Stimulated activated CD4-positive, alpha-beta T cell treated with anti-CD3 and anti-CD28 coated beads, Interleukin-4, amount 100 ng/mL, for 4 hours (primary cell): ENCODE results near the gene TTC34.
"Not testable (repeated sequence)": the region's sequence is repeated elsewhere in the genome, so short reads cannot be mapped to it uniquely, and the experiment has no call there.

ENCODE experiments used
- DNase-seq, 2 experiments: peaks; one replicate each; pipeline ENCODE4 v3.0.0-alpha.2; 2020

Gene TTC34

DNA sequence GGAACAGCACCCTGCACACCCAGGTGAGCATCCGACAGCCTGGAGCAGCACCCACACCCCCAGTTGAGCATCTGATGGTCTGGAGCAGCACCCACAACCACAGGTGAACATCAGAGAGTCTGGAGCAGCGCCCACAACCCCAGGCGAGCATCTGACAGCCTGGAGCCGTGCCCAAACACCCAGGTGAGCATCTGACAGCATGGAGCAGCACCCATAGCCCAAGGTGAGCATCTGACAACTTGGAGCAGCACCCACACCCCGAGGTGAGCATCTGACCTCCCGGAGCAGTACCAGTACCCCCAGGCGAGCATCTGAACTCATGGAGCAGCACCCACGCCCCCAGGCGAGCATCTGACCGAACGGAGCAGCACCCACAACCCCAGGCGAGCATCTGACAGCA, 144.4 kb downstream of the TTC34 start:
- DNase-seq = not testable (repeated sequence)

DNA sequence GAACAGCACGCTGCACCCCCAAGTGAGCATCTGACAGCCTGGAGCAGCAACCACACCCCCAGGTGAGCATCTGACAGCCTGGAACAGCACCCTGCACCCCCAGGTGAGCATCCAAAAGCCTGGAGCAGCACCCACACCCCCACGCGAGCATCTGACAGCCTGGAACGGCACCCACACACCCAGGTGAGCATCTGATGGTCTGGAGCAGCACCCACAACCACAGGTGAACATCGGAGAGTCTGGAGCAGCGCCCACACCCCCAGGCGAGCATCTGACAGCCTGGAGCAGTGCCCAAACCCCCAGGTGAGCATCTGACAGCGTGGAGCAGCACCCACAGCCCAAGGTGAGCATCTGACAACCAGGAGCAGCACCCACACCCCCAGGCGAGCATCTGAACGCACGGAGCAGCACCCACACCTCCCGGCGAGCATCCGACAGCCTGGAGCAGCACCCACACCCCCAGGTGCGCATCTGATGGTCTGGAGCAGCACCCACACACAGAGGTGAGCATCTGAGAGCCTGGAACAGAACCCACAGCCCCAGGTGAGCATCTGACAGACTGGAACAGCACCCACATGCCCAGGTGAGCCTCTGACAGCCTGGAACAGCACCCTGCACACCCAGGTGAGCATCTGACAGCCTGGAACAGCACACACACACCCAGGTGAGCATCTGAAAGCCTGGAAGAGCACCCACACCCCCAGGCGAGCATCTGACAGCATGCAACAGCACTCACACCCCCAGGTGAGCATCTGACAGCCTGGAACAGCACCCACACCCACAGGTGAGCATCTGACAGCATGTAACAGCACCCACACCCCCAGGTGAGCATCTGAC, 145.7 kb downstream of the TTC34 start:
- not testable (repeated sequence) for DNase-seq

DNA sequence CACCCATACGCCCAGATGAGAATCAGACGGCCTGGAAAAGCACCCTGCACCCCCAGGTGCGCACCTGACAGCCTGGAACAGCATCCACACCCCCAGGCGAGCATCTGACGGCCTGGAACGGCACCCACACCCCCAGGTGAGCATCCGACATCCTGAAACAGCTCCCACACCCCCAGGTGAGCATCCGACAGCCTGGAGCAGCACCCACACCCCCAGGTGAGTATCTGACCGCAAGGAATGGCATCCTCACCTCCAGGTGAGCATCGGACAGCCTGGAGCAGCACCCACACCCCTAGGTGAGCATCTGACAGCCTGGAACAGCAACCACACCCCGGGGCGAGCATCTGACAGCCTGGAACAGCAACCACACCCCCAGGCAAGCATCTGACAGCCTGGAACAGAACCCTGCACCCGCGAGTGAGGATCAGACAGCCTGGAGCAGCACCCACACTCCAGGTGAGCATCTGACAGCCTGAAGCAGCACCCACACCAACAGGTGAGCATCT, 147.0 kb downstream of the TTC34 start:
- not testable (repeated sequence) for DNase-seq

DNA sequence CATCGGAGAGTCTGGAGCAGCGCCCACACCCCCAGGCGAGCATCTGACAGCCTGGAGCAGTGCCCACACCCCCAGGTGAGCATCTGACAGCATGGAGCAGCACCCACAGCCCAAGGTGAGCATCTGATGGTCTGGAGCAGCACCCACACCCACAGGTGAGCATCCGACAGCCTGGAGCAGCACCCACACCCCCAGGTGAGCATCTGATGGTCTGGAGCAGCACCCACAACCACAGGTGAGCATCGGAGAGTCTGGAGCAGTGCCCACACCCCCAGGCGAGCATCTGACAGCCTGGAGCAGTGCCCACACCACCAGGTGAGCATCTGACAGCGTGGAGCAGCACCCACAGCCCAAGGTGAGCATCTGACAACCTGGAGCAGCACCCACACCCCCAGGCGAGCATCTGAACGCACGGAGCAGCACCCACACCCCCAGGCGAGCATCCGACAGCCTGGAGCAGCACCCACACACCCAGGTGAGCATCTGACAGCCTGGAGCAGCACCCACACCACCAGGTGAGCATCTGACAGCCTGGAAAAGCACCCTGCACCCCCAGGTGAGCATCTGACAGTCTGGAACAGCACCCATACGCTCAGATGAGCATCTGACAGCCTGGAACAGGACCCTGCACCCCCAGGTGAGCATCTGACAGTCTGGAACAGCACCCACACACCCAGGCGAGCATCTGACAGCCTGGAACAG, 147.6 kb downstream of the TTC34 start:
- DNase-seq = peak; percentile 22 to 29

DNA sequence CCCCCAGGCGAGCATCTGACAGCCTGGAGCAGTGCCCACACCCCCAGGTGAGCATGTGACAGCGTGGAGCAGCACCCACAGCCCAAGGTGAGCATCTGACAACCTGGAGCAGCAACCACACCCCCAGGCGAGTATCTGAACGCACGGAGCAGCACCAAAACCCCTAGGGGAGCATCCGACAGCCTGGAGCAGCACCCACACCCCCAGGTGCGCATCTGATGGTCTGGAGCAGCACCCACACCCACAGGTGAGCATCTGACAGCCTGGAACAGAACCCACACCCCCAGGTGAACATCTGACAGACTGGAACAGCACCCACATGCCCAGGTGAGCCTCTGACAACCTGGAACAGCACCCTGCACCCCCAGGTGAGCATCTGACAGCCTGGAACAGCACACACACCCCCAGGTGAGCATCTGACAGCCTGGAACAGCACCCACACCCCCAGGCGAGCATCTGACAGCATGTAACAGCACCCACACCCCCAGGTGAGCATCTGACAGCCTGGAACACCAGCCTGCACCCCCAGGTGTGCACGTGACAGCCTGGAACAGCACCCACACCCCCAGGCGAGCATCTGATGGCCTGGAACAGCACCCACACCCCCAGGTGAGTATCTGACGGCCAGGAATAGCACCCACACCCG, 148.4 kb downstream of the TTC34 start:
- DNase-seq = not testable (repeated sequence)

DNA sequence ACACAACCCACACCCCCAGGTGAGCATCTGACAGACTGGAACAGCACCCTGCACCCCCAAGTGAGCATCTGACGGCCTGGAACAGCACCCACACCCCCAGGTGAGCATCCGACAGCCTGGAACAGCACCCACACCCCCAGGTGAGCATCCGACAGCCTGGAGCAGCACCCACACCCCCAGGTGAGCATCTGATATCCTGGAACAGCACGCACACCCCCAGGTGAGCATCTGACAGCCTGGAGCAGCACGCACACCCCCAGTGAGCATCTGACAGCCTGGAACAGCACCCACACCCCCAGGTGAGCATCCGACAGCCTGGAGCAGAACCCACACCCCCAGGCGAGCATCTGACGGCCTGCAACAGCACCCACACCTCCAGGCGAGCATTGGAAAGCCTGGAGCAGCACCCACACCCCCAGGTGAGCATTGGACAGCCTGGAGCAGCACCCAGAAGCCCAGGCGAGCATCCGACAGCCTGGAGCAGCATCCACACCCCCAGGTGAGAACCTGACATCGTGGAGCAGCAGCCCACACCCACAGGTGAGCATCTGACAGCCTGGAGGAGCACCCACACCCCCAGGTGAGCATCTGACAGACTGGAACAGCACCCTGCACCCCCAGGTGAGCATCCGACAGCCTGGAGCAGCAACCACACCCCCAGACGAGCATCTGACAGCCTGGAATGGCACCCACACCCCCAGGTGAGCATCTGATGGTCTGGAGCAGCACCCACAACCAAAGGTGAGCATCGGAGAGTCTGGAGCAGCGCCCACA, 149.2 kb downstream of the TTC34 start:
- not testable (repeated sequence) for DNase-seq

DNA sequence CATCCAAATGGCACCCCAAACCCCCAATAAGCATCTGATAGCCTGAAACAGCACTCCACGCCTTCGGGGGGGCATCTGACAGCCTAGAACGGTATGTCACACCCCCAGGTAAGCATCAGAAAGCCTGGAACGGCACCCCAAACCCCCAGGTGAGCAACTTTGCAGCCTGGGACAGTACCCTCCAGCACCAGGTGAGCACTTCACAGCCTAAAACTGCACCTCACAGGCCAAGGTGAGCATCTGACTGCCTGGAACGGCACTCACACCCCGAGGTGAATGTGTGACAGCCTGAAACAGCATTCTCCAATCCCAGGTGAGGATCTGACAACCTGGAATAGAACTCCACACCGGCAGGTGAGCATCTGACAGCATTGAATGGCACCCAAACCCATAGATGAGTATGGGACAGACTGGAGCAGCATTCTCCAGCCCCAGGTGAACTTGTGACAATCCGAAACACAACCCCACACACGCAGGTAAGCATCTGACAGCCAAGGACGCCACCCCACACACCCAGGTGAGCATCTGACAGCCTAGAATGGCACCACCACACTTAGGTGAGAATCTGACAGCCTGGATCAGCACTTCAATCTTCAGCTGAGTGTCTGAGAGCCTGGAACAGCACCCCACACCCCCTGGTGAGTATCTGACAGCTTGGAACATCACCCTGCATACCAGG, 150.4 kb downstream of the TTC34 start:
- DNase-seq = no peak

DNA sequence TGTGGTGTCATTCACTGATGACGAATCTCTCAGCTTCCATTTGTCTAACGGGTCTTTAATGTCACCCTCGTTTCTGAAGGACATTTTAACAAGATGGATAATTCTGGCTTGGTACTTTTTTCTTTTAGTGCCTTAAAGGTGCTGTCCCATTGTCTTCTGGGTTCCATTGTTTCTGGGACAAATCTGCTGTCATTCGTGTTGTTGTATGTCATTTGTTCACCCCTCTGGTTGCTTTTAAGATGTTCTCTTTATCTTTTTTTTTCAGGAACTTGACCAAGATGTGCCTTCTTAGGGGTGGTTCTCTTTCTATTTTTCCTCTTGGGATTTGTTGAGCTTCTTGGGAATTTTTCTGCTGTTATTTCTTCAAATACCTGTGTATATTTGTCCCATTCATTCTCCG, 154.7 kb downstream of the TTC34 start:
- DNase-seq = no peak

DNA sequence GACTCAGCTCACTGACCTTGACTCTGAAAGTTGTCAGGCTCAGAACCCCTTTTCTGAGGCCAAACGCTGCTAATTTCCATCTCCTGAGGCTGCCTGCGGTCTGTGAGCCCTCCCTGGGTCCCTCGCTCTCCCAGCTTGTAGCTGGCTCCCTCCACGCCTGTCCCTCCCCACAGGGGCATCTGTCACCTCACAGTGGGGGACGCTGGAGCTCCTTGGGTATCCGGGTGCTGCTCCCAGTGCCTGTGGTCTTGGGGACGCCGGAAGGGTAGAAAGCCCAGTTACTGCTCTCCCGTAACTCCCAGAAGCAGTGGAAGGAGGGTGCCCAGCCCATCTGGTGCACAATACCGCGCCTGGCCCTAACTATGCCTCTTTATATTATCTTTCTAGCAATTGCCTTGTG, 155.7 kb downstream of the TTC34 start:
- no peak for DNase-seq

DNA sequence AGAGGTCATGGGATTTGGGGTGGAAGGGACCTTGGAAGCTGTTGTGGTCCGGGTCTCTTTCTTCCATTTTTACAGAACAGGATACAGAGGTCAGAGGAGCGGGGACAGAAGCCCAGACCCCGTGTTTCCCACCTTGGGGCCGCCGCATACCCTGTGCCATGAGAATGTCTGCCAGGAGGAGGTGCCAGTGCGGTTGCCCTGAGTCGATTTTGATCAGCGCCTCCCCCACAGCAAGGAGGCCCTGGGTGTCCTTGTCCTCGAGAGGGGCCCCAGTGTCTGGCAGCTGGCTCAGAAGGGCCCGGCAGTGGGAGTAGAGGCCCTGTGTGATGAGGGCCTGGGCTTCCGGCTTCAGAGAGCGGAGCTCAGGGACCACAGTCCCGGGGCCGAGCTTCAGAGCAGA, 156.3 kb downstream of the TTC34 start:
- DNase-seq = no peak

DNA sequence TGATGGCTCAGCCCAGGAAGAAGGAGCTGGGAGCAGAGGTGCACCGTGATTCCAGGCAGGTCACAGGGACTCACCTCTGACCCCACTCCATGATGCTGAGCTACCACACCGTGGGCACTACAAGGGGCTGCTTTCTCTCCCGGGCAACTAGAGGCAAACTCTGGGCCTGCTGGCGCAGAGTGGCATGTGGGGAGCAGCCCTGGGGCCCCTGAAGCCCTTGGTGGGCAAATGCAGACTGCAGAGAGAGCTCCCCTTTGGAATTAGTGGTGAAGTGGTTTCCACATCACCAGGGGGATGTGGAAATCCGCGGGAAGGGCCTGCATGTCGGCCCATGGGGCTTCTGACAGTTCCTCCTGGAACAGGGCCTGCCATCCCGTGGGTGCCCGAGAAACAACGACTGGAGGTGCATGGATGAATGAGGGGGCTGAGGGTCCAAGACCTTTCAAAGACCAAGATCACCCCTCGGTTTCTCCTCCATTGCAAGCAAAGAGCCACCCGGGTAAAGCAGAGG, 156.8 kb downstream of the TTC34 start:
- no peak for DNase-seq

DNA sequence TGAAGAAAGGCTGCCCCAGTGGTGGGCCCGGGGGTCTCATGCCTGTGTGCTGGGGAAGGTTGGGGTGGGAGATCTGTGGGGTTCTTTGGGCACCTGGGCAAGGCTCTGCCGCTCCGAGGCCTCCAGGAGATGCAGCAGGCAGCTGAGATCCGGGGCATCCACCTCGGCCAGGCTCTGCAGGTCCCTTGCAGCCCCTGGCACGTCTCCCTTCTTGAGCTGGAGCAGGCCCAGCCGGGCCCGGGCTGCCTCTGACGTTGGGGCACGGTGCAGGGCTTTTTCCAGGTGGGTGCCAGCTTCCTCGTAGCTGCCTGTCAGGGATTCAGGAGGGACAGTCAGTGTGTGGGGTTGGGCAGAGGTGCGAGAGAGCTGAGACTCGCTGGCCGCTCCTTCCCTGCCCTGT, 157.3 kb downstream of the TTC34 start:
- no peak for DNase-seq

DNA sequence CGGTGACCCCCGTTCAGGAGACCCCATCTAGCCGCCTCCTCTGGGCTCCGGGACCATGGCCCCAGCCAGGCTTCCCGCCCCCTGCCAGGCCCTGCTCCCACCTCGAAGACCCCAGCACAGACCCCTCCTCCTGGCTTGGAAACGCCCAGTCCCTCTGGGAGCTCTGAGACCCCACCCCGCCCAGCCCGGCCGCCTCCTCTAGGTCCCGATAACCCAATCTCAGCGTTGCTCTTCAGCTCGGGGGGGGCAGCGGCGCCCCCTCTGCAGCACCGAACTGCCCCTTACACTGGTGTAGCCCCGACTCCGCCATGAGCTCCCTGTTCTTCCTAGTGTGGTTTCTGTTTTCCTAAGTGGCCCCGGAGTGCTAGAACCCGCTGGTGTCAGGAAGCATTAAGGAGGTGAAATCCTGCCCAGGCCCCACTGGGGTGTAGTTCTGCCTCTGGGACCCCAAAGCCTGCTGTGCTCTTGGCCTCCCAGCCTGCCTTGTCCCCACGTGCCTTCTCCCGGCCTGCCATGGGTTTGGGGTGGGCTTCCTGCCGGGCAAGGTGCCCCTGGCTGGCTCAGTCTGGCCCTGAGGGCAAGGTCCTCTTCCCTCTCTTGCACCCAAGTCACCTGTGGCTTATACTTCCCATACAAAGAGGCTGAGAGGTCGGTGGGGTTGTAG, 157.9 kb downstream of the TTC34 start:
- no peak for DNase-seq

DNA sequence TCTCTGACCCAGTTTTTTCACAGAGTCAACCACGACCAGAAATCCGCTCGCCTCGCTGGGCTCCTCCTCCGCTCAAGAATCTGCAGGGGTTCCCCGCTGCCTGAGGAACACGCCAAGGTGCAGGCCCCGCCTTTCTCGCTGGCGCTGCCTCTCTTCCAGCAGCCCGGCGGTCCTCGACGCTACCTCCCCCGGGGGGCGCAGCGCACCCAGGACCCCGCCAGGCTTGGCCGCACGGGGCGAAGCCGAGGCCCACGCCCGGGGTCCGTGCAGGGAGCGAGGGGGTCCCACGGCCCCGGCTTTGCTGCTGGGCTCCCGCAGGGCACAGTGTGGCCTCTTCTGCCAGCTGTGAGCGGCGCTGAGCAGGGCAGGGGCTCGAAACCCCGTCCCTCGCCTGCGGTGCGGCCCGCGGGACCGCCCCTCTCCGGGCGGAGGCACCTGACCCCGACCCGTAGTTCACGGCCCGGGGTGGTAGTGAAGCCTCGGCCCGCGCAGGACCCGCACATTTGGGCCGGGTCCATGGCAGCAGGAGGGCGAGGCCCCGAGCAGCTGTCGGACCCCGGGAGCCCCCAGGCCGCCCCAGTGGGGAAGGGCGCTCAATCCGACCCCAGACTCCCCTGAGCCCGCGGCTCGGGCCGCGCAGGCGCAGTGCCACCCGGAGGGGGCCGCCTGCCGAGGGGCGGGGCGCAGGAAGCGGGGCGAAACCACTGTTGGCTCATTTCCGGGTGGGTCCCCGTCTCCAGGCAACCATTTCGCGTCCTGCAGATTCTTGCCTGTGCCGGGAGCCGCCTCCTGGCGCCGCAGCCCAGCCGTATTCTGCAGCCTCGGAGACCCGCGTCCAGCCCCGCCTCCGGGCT, 158.7 kb downstream of the TTC34 start:
- peak; percentile 91 to 94 for DNase-seq

DNA sequence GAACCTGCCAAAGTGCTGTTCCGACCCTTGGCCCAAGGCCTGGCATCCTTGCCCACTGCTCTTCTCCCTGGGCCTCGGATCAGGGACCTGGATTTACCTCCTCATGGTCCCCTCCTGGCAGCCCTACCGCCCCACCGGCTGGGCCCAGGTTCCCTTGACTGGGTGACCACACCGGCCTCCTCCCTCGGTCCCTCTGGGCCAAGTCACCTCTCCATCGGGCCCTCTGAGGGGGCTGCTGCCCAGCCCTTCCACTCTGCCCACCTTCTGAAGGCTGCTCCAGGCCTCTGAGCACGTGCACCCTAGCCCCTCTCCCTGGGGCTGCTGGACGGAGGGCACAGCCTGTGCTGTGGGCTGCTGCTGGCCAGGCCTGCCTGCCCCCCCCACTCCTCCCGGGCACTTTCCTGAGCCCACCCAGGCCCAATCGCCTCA, 159.3 kb downstream of the TTC34 start:
- DNase-seq = no peak

DNA sequence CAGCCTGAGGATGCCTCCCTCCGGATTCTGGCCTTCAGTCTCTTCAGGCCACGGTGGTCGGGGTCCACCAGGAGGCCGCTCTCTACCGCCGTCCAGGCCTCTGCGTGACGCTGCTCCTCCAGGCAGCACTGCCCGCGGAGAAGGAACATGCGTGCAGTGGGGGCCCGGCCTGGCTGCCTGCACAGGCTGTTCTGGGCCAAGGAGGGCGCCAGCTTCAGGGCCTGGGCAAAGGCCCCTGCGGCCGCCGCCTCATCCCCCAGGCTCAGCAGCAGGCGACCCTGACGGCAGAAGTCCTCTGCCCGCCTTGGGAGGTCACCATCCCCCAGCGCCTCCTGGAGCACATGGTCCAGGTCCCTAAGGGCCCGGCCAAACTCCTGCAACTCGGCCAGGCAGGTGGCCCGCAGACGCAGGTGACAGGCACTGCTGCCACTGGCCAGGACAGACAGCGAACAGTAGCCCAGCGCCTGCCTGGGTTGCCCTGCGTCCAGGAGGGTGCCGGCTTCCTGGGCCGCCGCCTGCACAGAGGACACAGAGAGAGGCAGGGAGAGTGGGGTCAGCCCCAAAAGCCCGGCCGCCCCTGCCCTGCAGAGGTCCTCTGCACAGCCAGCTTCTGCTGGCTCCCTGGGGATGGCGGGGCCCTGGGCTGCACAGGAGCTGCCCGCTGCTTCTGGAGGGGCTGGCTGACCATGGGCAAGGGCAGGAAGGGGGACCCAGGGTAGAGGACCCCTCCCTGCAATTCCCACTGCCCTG, 159.9 kb downstream of the TTC34 start:
- no peak for DNase-seq

DNA sequence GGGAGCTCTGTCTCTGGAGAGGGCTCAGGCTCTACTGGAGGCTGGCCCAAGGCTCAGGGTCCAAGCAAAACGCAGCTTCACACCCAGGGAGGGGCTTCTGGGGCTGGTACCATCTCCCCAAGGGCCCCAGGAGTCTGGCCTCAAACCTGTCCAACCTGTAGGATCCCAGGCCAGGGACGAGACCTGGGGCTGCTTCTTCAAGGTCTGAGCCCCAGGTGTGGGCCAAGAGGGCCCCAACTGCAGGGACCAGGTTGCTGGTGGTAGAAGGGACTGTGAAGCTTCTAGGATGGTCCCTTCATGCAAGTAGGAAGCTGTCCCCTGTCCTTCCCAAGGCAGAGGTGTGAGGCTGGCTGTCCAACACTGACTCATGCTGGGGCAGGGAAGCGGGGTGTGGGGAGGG, 160.9 kb downstream of the TTC34 start:
- no peak for DNase-seq

DNA sequence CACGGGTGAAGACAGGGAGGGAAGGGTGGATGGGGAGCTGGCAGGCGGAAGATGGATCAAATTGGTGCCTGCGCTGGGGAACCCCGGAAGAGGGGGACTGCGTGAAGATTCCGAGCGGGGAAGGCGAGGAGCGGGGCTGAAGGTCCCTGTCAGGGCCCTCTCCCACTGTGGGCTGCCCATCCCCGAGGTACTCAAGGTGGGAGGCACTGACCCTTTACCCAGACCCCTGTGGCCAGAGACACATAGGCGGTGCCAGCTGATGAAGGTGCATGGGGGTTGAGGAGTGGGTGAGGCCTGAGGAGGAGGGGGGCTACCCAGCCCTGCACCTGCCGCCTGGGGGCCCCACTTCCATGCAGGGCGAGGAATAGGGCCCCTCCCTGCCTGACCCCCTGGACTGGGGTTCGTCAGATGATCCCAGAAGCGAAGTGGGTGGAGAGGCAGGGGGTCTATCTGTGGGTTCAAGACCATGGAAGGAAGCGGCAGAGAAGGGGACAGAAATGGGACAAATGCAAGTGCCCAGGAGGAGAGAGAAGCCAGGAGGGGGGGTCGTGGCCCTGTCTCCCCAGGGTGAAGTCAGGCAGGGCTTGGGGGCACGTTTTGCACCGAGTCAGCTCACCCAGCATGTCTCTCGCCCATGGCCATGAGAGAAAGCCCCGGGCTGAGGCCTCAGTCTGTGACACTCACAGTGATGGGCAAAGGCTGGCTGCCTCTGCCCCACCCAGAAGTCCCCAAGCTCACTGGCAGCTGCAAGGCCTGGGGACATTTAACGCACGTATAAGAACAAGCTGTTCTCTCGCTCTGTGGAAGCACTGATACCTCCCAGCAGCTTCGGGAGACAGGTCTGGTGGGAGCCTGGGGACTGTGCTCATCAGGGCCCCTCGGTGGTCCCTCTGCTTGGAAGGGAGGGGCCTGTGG, 161.6 kb downstream of the TTC34 start:
- no peak for DNase-seq

DNA sequence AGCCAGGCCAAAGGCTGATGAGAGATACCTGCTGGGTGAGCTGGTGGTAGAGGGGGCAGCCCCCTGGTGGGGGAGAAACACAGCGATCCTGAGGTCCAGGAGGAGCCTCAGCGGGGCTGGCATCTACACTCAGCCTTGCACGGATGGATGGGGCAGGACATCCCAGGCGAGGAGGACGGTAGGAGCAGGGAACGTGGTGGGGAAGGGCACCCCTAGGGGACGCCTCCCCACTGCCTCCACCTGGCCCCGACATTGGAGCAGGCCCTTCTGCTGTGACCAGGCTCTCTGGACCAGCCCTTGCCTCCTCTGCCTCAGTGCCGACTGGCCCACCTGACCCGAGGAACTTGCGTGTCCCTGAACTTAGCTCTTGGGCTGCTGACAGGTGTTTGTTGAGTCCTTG, 162.3 kb downstream of the TTC34 start:
- DNase-seq = no peak
